Smooth muscle cell (in vitro differentiated cells): ENCODE data around the gene SPOCK1. TPM values are rescaled to one million over a fixed set of nuclear protein-coding genes. Genes with fewer than 3 reads are reported as not detected.
A peak's percentile ranks its signal among the peaks of the same experiment; 100 is the strongest.

Source experiments
- DNase-seq: peaks from one replicate; lab custom pipeline; 2025; ENCODE audit not compliant: unreplicated experiment; lab: John Stamatoyannopoulos, UW
- H2AFZ ChIP-seq: fragments of 200-600 bp; sonication (generic); 2 replicates; pipeline ENCODE4 v1.6.0; 2016; ENCODE audit warnings: antibody characterized with exemption, low read depth, mild to moderate bottlenecking
- H3F3A ChIP-seq: fragments of 200-600 bp; sonication (generic); 2 replicates; pipeline ENCODE4 v1.6.0; 2017; ENCODE audit warnings: antibody characterized with exemption, low read depth
- H3K27ac ChIP-seq: fragments of 200-600 bp; sonication (generic); 2 replicates; pipeline ENCODE4 v1.5.1; 2016; ENCODE audit warnings: low read depth, mild to moderate bottlenecking
- H3K27me3 ChIP-seq: fragments of 200-600 bp; sonication (generic); 2 replicates; pipeline ENCODE4 v1.6.1; 2016; ENCODE audit warnings: low read depth, mild to moderate bottlenecking
- H3K36me3 ChIP-seq: fragments of 200-600 bp; sonication (generic); 2 replicates; pipeline ENCODE4 v1.5.1; 2016; ENCODE audit warnings: low read depth
- H3K4me1 ChIP-seq: fragments of 200-600 bp; sonication (generic); 2 replicates; pipeline ENCODE4 v1.5.1; 2016; ENCODE audit warnings: low read depth
- H3K4me2 ChIP-seq: fragments of 200-600 bp; sonication (generic); 2 replicates; pipeline ENCODE4 v1.6.0; 2016; ENCODE audit warnings: mild to moderate bottlenecking
- H3K4me3 ChIP-seq: fragments of 200-600 bp; sonication (generic); 2 replicates; pipeline ENCODE4 v1.5.1; 2016; ENCODE audit warnings: mild to moderate bottlenecking
- H3K79me2 ChIP-seq: fragments of 200-600 bp; sonication (generic); 2 replicates; pipeline ENCODE4 v1.6.0; 2016; ENCODE audit warnings: low read depth, mild to moderate bottlenecking
- H3K9ac ChIP-seq: fragments of 200-600 bp; sonication (generic); 2 replicates; pipeline ENCODE4 v1.6.0; 2016; ENCODE audit warnings: low read depth
- H3K9me3 ChIP-seq: fragments of 200-600 bp; sonication (generic); replicated peaks from 2 replicates; pipeline ENCODE4 v1.5.1; 2016; ENCODE audit warnings: low read depth
- H4K20me1 ChIP-seq: fragments of 200-600 bp; sonication (generic); 2 replicates; pipeline ENCODE4 v1.6.0; 2016; ENCODE audit warnings: low read depth
- CTCF ChIP-seq: fragments of 200-600 bp; sonication (generic); IDR thresholded peaks from 2 replicates; pipeline ENCODE4 v1.5.1; 2017; ENCODE audit warnings: borderline replicate concordance, mild to moderate bottlenecking, antibody characterized with exemption; ENCODE audit not compliant: insufficient read depth, poor library complexity, severe bottlenecking
- WGBS: methylation state at CpG from one replicate; pipeline ENCODE4 v1.1.7; 2016; ENCODE audit warnings: low lambda C conversion rate; 5-methylcytosine and 5-hydroxymethylcytosine counted together
- polyA plus RNA-seq: library from polyadenylated mRNA; unstranded; fragments of >200 nt; fragmentation: Nextera tagmentation; extraction: Ambion mirVana; gene quantifications from 2 replicates; pipeline ENCODE4 v1.2.1, GENCODE V29; 2016
- total RNA-seq: library from RNA; depleted of rRNA; stranded (reverse); fragments of >200 nt; gene quantifications from 2 replicates; pipeline ENCODE4 v1.2.3, GENCODE V29; 2014

The SPOCK1 gene
- total and polyA plus RNA-seq, 2 experiments from 2014 or later, result 56.2 to 80.0 TPM

GRCh38 chr5:137146402-137146890, 352.7 kb downstream of the SPOCK1 start:
- H3K79me2 ChIP-seq, result no peaks in the 10 kb centered on the region
- H3K4me3 ChIP-seq, result no peak overlapping the region
- peak; percentile 45 for DNase-seq
- peaks cover 26% of the 10 kb centered on the region for H3K4me1 ChIP-seq
- TF ChIP-seq CTCF, result no peak
- H3K9ac ChIP-seq, result peak overlapping the region; percentile 93
- 6% methylated on average over 8 of the region's 8 CpGs for WGBS
- no peaks in the 10 kb centered on the region for H3K9me3 ChIP-seq
- H3K27ac ChIP-seq, result peak overlapping the region; percentile 98
- peaks cover 18% of the 10 kb centered on the region for H3F3A ChIP-seq
- H4K20me1 ChIP-seq, result peaks cover 3% of the 10 kb centered on the region
- H3K4me2 ChIP-seq, result peak overlapping the region; percentile 70
- no peak overlapping the region for H2AFZ ChIP-seq
- no peaks in the 10 kb centered on the region for H3K27me3 ChIP-seq
- H3K36me3 ChIP-seq, result no peaks in the 10 kb centered on the region

DNA sequence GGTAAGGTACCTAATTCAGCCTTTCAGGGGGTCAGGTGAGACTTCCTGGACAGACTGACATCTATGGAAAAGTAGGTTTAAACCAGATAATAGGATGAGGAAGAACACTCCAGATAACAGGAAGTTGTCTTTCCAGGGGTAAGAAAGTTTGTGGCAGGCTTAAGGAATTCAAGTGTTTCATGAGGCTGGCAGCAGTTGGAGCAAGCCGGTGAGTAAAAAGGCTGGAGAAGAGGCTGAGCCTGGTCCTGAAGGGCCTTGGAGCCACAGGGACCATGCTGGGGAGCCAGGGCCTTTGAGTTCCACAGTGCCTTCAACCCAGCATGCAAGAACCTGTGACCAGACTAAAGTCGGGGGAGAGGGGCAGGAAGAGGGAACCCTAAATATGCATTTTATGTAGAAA, 353.4 kb downstream of the SPOCK1 start:
- Histone ChIP-seq H3K9me3 (no peaks in the 10 kb centered on the region), H3F3A (peaks cover 18% of the 10 kb centered on the region), H2AFZ (no peak overlapping the region), H3K27ac (peak overlapping the region; percentile 98), H3K4me3 (no peak overlapping the region), H3K79me2 (no peaks in the 10 kb centered on the region), H4K20me1 (peaks cover 3% of the 10 kb centered on the region), H3K36me3 (no peaks in the 10 kb centered on the region), H3K4me1 (peaks cover 26% of the 10 kb centered on the region), H3K27me3 (no peaks in the 10 kb centered on the region), H3K4me2 (peak overlapping the region; percentile 35), H3K9ac (peak overlapping the region; percentile 85)
- TF ChIP-seq CTCF, result no peak
- no peak for DNase-seq
- 41% methylated on average over 2 of the region's 2 CpGs for WGBS

GRCh38 chr5:137144656-137145055, 354.5 kb downstream of the SPOCK1 start:
- TF ChIP-seq CTCF, result no peak
- H3K4me3 ChIP-seq, result no peak overlapping the region
- DNase-seq, result no peak
- no peak overlapping the region for H3K27ac ChIP-seq
- peaks cover 3% of the 10 kb centered on the region for H4K20me1 ChIP-seq
- H3K36me3 ChIP-seq, result no peaks in the 10 kb centered on the region
- H3K79me2 ChIP-seq, result no peaks in the 10 kb centered on the region
- no peak overlapping the region for H2AFZ ChIP-seq
- 96% methylated on average over 4 of the region's 4 CpGs for WGBS
- H3K4me2 ChIP-seq, result no peak overlapping the region
- peaks cover 26% of the 10 kb centered on the region for H3K4me1 ChIP-seq
- H3F3A ChIP-seq, result peaks cover 18% of the 10 kb centered on the region
- H3K9ac ChIP-seq, result peak overlapping the region; percentile 4
- H3K27me3 ChIP-seq, result no peaks in the 10 kb centered on the region
- no peaks in the 10 kb centered on the region for H3K9me3 ChIP-seq

- Histone ChIP-seq H3K9me3 (no peaks in the 10 kb centered on the region), H3F3A (peaks cover 18% of the 10 kb centered on the region), H3K36me3 (no peaks in the 10 kb centered on the region), H3K27me3 (no peaks in the 10 kb centered on the region), H3K4me3 (no peak overlapping the region), H3K4me1 (peaks cover 26% of the 10 kb centered on the region), H3K9ac (peak overlapping the region; percentile 56), H2AFZ (no peak overlapping the region), H3K27ac (peak overlapping the region; percentile 84), H3K4me2 (peak overlapping the region; percentile 77), H3K79me2 (no peaks in the 10 kb centered on the region), H4K20me1 (peaks cover 3% of the 10 kb centered on the region)
- no peak for TF ChIP-seq CTCF
- 41% methylated on average over 7 of the region's 7 CpGs for WGBS
- peak; percentile 28 for DNase-seq
These were observed 356.1 kb downstream of the SPOCK1 start for GRCh38 chr5:137142764-137143605.
